ENCODE data around the gene SPEG. TPM values are rescaled to one million over a fixed set of nuclear protein-coding genes. Genes with fewer than 3 reads are reported as not detected.
A peak's percentile ranks its signal among the peaks of the same experiment; 100 is the strongest.

Gene SPEG
- total and polyA plus RNA-seq, 2 of the 13 experiments (the other 11 are each of a cell fraction or from before 2014, with no cell fraction given): 0.18 to 0.24 TPM

DNA sequence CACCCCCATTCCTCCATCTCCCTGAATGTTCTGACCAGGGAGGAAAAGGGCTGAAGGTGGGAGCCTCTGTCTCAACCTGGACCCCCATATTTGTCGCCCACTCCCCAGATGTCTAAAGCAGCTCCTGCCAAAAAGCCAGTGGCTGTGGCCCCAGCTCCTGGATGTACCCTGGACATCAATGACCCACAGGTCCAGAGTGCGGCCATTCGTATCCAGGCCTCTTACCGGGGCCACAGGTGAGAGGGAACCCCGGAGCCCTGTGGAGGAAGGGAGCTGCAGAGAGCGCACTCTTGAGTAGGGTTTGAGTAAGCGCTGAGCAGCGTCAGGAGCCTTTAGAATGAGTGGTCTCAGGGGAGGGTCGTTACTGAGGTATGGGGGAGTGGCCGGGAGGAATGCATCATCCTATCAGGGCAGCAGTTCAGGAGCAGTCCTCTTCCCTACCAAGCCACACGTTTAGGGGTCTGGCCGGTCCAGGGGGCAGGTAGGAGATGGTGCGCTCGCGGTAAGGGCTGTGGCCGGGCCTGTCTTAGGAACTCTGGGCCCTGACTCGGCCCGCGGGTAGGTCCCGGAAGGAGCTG lies 61.7 kb downstream of the SPEG start (continued):
- TF ChIP-seq, protein P1, sequence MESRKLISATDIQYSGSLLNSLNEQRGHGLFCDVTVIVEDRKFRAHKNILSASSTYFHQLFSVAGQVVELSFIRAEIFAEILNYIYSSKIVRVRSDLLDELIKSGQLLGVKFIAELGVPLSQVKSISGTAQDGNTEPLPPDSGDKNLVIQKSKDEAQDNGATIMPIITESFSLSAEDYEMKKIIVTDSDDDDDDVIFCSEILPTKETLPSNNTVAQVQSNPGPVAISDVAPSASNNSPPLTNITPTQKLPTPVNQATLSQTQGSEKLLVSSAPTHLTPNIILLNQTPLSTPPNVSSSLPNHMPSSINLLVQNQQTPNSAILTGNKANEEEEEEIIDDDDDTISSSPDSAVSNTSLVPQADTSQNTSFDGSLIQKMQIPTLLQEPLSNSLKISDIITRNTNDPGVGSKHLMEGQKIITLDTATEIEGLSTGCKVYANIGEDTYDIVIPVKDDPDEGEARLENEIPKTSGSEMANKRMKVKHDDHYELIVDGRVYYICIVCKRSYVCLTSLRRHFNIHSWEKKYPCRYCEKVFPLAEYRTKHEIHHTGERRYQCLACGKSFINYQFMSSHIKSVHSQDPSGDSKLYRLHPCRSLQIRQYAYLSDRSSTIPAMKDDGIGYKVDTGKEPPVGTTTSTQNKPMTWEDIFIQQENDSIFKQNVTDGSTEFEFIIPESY (CRISPR knock-in tag; IDR thresholded peaks at IDR 0.05): no peak

DNA sequence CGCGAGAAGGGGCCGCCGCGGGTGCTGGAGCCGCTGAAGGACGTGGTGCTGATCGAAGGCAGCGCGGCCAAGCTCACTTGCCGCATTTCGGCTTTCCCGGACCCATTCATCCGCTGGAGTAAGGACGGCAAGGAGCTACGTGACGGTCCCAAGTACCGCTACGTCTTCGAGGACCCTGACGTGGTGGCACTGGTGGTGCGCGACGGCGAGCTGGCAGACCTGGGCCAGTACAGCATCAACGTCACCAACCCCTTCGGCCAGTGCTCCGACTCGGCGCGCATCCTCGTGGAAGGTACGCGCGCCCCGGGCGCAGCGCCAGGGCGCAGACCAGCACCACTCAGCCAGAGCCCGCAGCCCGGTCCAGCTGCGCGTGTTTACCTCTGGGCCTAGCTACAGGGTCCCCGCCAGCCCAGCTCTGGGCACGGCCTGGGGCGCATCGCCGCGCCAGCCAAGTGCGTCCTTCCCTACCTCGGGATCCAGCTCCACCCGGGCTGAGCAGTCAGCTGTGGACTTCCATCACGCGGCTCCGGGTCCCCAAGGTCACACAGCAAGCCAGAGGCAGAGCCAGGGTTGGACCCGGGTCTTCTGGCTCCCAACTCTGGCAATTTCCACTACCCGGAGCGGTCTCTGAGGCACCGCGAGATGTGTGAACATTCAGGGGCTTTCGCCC lies 62.3 kb downstream of the SPEG start:
- intact Hi-C loops (cut with micrococcal nuclease; ENCODE audit: unreplicated experiment) (loop anchor here (5.0 kb wide), 2 partner anchors 100 to 110 kb away; partner anchors contain the start of genes DNPEP and STK11IP), in situ Hi-C loops (cut with HindIII; ENCODE audit: extremely low pct_ligation_motif_present, low pct_unique_long_range_greater_than_20kb) (no loop called here)
- Histone ChIP-seq H3K36me3 (replicated peaks in 1 of 2; ENCODE audit: control insufficient read depth in 1 of 2, insufficient read depth in 2 of 2, low read length in 2 of 2) (no peaks in the 10 kb centered on the region), H4K20me1 (ENCODE audit: insufficient read depth, low read length) (no peaks in the 10 kb centered on the region), H2AFZ (ENCODE audit: low read length) (no peak overlapping the region), H3K4me1 (ENCODE audit: insufficient read depth, low read length) (peaks cover 56% of the 10 kb centered on the region), H3K79me2 (ENCODE audit: insufficient read depth, low read length) (peaks cover 12% of the 10 kb centered on the region), H3K27me3 (ENCODE audit: control insufficient read depth in 1 of 2, insufficient read depth in 2 of 2, low read length in 2 of 2) (peaks cover 14 to 55% of the 10 kb centered on the region in 2 experiments; a peak in 4 of 5 replicates), H3K9ac (ENCODE audit: insufficient read depth, low read depth, low read length) (no peak overlapping the region), H3K4me2 (ENCODE audit: low read depth, low read length) (peak overlapping the region; percentile 97), H3K9me3 (ENCODE audit: low read length) (no peaks in the 10 kb centered on the region), H3K27ac (ENCODE audit: extremely low read length, insufficient read depth, low read length) (no peak overlapping the region), H3K4me3 (replicated peaks in 1 of 3; ENCODE audit: insufficient read depth in 1 of 3, low read depth in 2 of 3, low read length in 3 of 3) (peak overlapping the region in 1 of 3 experiments; percentile 93; a peak in 2 of 6 replicates)
- POLR2A ChIA-PET: interaction anchor here (1.0 to 4.4 kb wide), 10 partner anchors 8 to 109 kb away, joined by 3 to 94 read pairs (median 15); partner anchors contain the start of genes ASIC4, CHPF, DNPEP and STK11IP
- DNase-seq (ENCODE audit: low spot score) (no peak), FAIRE-seq (no peak), ATAC-seq (no peak)
- no TSS peak for BruUV-seq (replicated peaks)
- 65% methylated on average over 51 of the region's 61 CpGs for WGBS (ENCODE audit: low lambda C conversion rate)
- CTCF ChIA-PET (ENCODE audit: low intra/inter-chr PET ratio, low total read pairs): interaction anchor here (3.8 kb wide), 1 partner anchor 33 kb away, joined by 53 read pairs; no protein-coding TSS in a partner anchor
- TF ChIP-seq ZBTB7A (CRISPR knock-in tag; IDR thresholded peaks at IDR 0.05) (0 out of 2 replicates have a peak, but pooled peaks have one; percentile 29), SP4 (CRISPR knock-in tag; IDR thresholded peaks at IDR 0.05) (0 out of 2 replicates have a peak, but pooled peaks have one; percentile 10), ZNF333 (CRISPR knock-in tag; IDR thresholded peaks at IDR 0.05; ENCODE audit: borderline replicate concordance) (0 out of 2 replicates have a peak, but pooled peaks have one; percentile 48), ZNF335 (CRISPR knock-in tag; IDR thresholded peaks at IDR 0.05) (no peak), NCOR1 (IDR thresholded peaks at IDR 0.05; ENCODE audit: borderline replicate concordance, low read length) (no peak), SMYD3 (CRISPR knock-in tag; IDR thresholded peaks at IDR 0.05) (0 out of 2 replicates have a peak, but pooled peaks have one; percentile 30), KDM3A (CRISPR knock-in tag; IDR thresholded peaks at IDR 0.05; ENCODE audit: low read depth) (0 out of 2 replicates have a peak, but pooled peaks have one; percentile 42), ZC3H13 (CRISPR knock-in tag; IDR thresholded peaks at IDR 0.05) (0 out of 2 replicates have a peak, but pooled peaks have one; percentile 7), FOSL1 (CRISPR knock-in tag; IDR thresholded peaks at IDR 0.05; ENCODE audit: borderline replicate concordance) (no peak), SRSF1 (optimal IDR thresholded peaks at IDR 0.05; ENCODE audit: low read depth, low read length) (no peak), THYN1 (CRISPR knock-in tag; IDR thresholded peaks at IDR 0.05; ENCODE audit: borderline replicate concordance, low read depth) (peak; percentile 70; the same call in 1 of the 2 replicates), ZFY (CRISPR knock-in tag; IDR thresholded peaks at IDR 0.05) (no peak; the same call in 1 of the 2 replicates), HOXA5 (CRISPR knock-in tag; IDR thresholded peaks at IDR 0.05) (no peak)
- TF ChIP-seq, protein P2, sequence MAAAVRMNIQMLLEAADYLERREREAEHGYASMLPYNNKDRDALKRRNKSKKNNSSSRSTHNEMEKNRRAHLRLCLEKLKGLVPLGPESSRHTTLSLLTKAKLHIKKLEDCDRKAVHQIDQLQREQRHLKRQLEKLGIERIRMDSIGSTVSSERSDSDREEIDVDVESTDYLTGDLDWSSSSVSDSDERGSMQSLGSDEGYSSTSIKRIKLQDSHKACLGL (CRISPR knock-in tag; IDR thresholded peaks at IDR 0.05): 0 out of 2 replicates have a peak, but pooled peaks have one; percentile 24
- TF ChIP-seq, protein P3, sequence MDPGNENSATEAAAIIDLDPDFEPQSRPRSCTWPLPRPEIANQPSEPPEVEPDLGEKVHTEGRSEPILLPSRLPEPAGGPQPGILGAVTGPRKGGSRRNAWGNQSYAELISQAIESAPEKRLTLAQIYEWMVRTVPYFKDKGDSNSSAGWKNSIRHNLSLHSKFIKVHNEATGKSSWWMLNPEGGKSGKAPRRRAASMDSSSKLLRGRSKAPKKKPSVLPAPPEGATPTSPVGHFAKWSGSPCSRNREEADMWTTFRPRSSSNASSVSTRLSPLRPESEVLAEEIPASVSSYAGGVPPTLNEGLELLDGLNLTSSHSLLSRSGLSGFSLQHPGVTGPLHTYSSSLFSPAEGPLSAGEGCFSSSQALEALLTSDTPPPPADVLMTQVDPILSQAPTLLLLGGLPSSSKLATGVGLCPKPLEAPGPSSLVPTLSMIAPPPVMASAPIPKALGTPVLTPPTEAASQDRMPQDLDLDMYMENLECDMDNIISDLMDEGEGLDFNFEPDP (CRISPR knock-in tag; conservative IDR thresholded peaks at IDR 0.05): 0 out of 2 replicates have a peak, but pooled peaks have one; percentile 77
